K562 (cell line): ENCODE results near the gene SPDEF.

Experiments used
- CTCF ChIP-seq, 3 experiments: IDR thresholded peaks in 2 of 3; conservative IDR thresholded peaks in 1 of 3; 2 replicates each; pipeline ENCODE4 v1.5.1; 2011 to 2012; ENCODE audit warnings: low read length in 3 of 3, mild to moderate bottlenecking in 3 of 3, control low read depth in 2 of 3, improper control_type of control experiment in 1 of 3, inconsistent platforms in 1 of 3, low read depth in 1 of 3, mixed read lengths in 1 of 3, moderate library complexity in 1 of 3; ENCODE audit not compliant: insufficient read depth in 2 of 3
- E2F1 ChIP-seq: sonication (generic); formaldehyde crosslinking; IDR thresholded peaks from 2 replicates; pipeline ENCODE4 v1.8.1; 2023; ENCODE audit warnings: mild to moderate bottlenecking, missing genetic modification reagents, moderate library complexity
- NCOR1 ChIP-seq: fragments of 450-650 bp; IDR thresholded peaks from 2 replicates; pipeline ENCODE4 v1.6.1; 2016; ENCODE audit warnings: mild to moderate bottlenecking, moderate library complexity
- POLR2A ChIP-seq: fragments of 450-650 bp; conservative IDR thresholded peaks from 2 replicates; pipeline ENCODE4 v1.6.1; 2016
- RAD21 ChIP-seq, 2 experiments: fragments of 250-450 bp in 1 of 2; fragments of 450-650 bp in 1 of 2; sonication (Bioruptor Pico) in 1 of 2; formaldehyde crosslinking in 1 of 2; IDR thresholded peaks in 1 of 2; conservative IDR thresholded peaks in 1 of 2; 2 replicates each; pipeline versions ENCODE4 v1.4.0 to v1.8.0; 2020 to 2022; ENCODE audit warnings: mild to moderate bottlenecking in 2 of 2, moderate library complexity in 1 of 2
- TAF1 ChIP-seq: IDR thresholded peaks from 2 replicates; pipeline ENCODE4 v1.6.1; 2011; ENCODE audit warnings: mild to moderate bottlenecking, low read length, moderate library complexity; ENCODE audit not compliant: insufficient read depth, control insufficient read depth, severe bottlenecking; ENCODE audit errors: extremely low read depth
- ZNF121 ChIP-seq: sonication (generic); formaldehyde crosslinking; conservative IDR thresholded peaks from 2 replicates; pipeline ENCODE4 v1.8.0; 2022; ENCODE audit warnings: missing genetic modification reagents
- ZNF668 ChIP-seq: fragments of 250-450 bp; sonication (Bioruptor Pico); IDR thresholded peaks from 2 replicates; pipeline ENCODE4 v1.8.0; 2022; ENCODE audit warnings: mild to moderate bottlenecking, inconsistent platforms
- ZZZ3 ChIP-seq: fragments of 450-650 bp; IDR thresholded peaks from 2 replicates; pipeline ENCODE4 v1.6.1; 2016; ENCODE audit warnings: antibody characterized with exemption, mild to moderate bottlenecking, moderate library complexity

GRCh38 chr6:34535646-34536045, 20.5 kb downstream of the SPDEF start:
- TF ChIP-seq NCOR1 = no peak
- TF ChIP-seq E2F1 = no peak
- TF ChIP-seq RAD21 (CRISPR knock-in tag; conservative IDR thresholded peaks at IDR 0.05 in 1 of 2, IDR thresholded peaks at IDR 0.05 in 1 of 2) = no peak
- TF ChIP-seq POLR2A = no peak
- no peak for TF ChIP-seq TAF1
- TF ChIP-seq ZZZ3 = no peak
- no peak for TF ChIP-seq CTCF (IDR thresholded peaks at IDR 0.05 in 2 of 3, conservative IDR thresholded peaks at IDR 0.05 in 1 of 3; ENCODE audit: insufficient read depth in 2 of 3, low read depth in 1 of 3, low read length in 3 of 3)
- no peak for TF ChIP-seq ZNF121
- TF ChIP-seq ZNF668 (CRISPR knock-in tag) = no peak
